ENCODE data around the gene TTC7B.

TTC7B gene

DNA sequence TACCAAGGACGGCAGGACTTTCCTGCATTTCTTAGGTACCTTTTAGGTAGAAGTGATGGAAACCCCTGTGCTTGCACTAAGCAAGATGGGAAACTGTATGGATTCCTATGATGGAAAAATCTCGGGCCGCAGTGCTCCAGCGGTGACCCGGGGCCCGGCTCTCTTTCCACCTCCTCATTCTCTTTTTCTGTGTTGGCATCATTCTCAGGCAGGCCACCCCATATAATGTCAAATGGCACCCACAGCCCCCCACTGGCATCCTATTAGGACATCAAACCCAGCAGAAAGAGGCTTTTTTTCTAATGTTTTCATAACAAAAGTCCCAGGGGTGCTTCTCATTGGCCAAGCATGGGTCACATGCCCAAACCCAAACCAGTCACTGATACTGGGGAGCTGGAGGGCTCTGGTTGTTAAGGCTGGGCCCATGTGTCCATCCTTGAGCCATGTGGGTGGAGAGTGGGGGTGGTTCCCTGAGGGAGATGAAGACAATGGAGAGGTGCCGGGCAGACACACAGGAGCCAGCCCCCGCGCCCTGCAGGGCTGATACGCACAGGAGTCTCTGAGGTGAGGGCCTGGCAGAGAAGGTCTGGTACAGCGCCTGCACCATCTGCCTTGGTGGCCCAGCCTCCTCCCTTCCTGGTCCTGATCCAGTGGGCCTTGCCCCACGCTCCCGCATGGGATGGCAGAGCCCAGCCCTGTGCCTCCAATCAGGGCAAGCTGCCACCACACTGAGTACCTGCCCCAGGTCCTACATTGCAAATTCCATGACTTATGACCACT, 277.3 kb downstream of the TTC7B start:
- H3K9me3 ChIP-seq (ENCODE audit: control insufficient read depth, low read depth, low read length) = no peaks in the 10 kb centered on the region
- H3K27ac ChIP-seq (ENCODE audit: low read length) = no peak overlapping the region
- H3K36me3 ChIP-seq (ENCODE audit: control insufficient read depth, low read depth, low read length) = no peaks in the 10 kb centered on the region
- no peak overlapping the region for H3K4me3 ChIP-seq (ENCODE audit: low read length)
- H3K4me1 ChIP-seq (ENCODE audit: control insufficient read depth, low read depth, low read length) = no peaks in the 10 kb centered on the region
- H3K9ac ChIP-seq (ENCODE audit: low read length) = no peak overlapping the region
- H3K27me3 ChIP-seq (ENCODE audit: control insufficient read depth, insufficient read depth, low read length) = no peaks in the 10 kb centered on the region

DNA sequence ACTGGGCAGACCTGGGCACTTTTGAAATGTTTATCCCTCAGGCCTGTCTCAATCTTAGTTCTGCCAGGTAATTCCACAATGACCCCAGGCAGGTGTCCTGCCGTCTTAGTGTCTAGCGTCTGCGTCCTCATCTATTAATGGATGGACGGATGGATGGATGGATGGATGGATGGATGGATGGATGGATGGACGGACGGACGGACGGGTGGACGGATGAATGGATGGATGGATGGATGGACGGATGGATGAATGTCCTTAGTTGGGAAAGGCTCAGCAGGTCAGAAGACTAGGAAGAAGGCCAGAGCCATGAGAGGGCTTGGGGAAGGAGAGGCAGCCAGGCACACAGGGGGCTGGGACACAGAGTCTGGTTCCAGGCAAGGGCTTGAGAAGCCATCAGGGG, 278.1 kb downstream of the TTC7B start:
- Histone ChIP-seq H3K36me3 (ENCODE audit: control insufficient read depth, low read depth, low read length) (no peaks in the 10 kb centered on the region), H3K4me1 (ENCODE audit: control insufficient read depth, low read depth, low read length) (no peaks in the 10 kb centered on the region), H3K9ac (ENCODE audit: low read length) (no peak overlapping the region), H3K27ac (ENCODE audit: low read length) (no peak overlapping the region), H3K27me3 (ENCODE audit: control insufficient read depth, insufficient read depth, low read length) (no peaks in the 10 kb centered on the region), H3K9me3 (ENCODE audit: control insufficient read depth, low read depth, low read length) (no peaks in the 10 kb centered on the region), H3K4me3 (ENCODE audit: low read length) (no peak overlapping the region)

DNA sequence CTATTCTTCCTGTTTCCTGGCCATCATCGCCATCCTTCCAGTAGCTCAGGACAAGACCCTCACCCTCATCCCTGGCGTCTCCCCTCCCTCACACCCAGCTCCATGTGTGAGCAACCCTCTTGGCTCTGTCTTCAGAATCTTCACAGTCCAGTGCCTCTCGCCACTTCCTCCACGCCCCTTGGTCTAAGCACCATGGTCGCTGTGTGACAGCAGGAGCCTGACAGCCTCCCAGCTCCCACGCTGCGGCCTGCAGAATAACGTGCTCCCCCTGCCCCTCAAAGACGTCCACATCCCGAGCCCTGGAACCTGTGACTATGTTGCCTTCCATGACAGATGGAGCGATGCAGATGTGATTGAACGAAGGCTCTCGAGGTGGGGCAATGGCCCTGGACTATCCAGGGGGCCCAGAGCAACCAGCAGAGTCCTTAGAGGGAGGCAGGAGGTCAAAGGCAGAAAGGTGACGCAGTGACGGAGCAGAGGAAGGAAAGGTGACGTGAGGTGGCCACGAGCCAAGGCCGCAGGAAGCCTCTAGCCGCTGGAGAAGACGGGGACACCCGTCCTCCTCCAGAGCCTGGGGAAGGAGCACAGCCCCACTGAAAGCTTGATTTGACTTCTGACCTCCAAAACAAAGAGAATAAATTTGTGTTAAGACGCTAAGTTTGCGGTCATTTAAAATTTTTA, 279.6 kb downstream of the TTC7B start:
- no peak overlapping the region for H3K4me3 ChIP-seq (ENCODE audit: low read length)
- no peak overlapping the region for H3K27ac ChIP-seq (ENCODE audit: low read length)
- H3K4me1 ChIP-seq (ENCODE audit: control insufficient read depth, low read depth, low read length) = no peaks in the 10 kb centered on the region
- no peaks in the 10 kb centered on the region for H3K27me3 ChIP-seq (ENCODE audit: control insufficient read depth, insufficient read depth, low read length)
- H3K9me3 ChIP-seq (ENCODE audit: control insufficient read depth, low read depth, low read length) = no peaks in the 10 kb centered on the region
- H3K9ac ChIP-seq (ENCODE audit: low read length) = no peak overlapping the region
- no peaks in the 10 kb centered on the region for H3K36me3 ChIP-seq (ENCODE audit: control insufficient read depth, low read depth, low read length)

DNA sequence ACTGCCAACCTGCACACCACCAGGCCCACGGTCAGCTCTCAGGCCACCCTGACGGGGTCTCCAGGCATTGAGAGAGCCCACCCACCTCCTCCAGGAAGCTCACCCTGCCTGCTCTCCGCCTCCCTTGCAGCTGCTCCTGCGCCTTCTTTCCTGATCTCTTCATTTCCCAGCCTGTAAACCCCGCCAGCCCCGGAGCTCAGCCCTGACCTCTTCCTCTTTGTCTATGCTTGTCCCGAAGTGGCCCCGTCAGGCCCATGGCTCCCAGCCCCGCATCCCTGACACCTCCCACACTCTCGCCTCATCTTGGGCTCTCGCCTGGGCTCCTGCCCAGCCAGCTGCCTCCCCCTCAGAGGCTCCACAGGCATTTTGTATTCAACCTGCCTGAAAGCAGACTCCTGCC, 280.1 kb downstream of the TTC7B start:
- Histone ChIP-seq H3K36me3 (ENCODE audit: control insufficient read depth, low read depth, low read length) (no peaks in the 10 kb centered on the region), H3K4me3 (ENCODE audit: low read length) (no peak overlapping the region), H3K27me3 (ENCODE audit: control insufficient read depth, insufficient read depth, low read length) (no peaks in the 10 kb centered on the region), H3K9me3 (ENCODE audit: control insufficient read depth, low read depth, low read length) (no peaks in the 10 kb centered on the region), H3K4me1 (ENCODE audit: control insufficient read depth, low read depth, low read length) (no peaks in the 10 kb centered on the region), H3K9ac (ENCODE audit: low read length) (no peak overlapping the region), H3K27ac (ENCODE audit: low read length) (no peak overlapping the region)

DNA sequence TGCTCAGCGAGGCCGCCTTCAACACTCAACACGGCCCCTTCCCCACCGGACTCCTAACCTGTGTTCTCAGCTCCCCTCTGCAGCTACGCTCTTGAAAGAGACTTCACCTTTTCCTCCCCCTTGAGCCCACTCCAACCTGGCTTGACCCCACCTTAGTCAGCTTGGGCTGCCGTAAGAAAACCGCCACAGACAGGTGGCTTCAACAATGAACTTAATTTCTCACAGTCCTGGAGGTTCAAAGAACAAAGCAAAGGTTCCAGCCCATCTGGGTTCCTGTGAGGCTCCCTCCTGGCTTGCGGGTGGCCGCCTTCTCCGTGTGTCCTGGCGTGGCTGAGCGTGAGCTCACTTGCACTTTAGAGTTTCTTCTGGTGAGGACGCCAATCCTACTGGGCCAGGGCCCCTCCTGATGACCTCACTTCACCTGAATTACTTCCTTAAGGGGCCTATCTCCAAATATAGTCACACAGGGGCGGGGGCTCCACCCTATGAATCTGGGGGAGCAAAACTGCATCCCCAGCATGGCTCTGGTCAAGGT, 280.6 kb downstream of the TTC7B start:
- H3K9ac ChIP-seq (ENCODE audit: low read length) = no peak overlapping the region
- no peak overlapping the region for H3K4me3 ChIP-seq (ENCODE audit: low read length)
- no peaks in the 10 kb centered on the region for H3K27me3 ChIP-seq (ENCODE audit: control insufficient read depth, insufficient read depth, low read length)
- no peaks in the 10 kb centered on the region for H3K36me3 ChIP-seq (ENCODE audit: control insufficient read depth, low read depth, low read length)
- no peak overlapping the region for H3K27ac ChIP-seq (ENCODE audit: low read length)
- H3K9me3 ChIP-seq (ENCODE audit: control insufficient read depth, low read depth, low read length) = no peaks in the 10 kb centered on the region
- H3K4me1 ChIP-seq (ENCODE audit: control insufficient read depth, low read depth, low read length) = no peaks in the 10 kb centered on the region

DNA sequence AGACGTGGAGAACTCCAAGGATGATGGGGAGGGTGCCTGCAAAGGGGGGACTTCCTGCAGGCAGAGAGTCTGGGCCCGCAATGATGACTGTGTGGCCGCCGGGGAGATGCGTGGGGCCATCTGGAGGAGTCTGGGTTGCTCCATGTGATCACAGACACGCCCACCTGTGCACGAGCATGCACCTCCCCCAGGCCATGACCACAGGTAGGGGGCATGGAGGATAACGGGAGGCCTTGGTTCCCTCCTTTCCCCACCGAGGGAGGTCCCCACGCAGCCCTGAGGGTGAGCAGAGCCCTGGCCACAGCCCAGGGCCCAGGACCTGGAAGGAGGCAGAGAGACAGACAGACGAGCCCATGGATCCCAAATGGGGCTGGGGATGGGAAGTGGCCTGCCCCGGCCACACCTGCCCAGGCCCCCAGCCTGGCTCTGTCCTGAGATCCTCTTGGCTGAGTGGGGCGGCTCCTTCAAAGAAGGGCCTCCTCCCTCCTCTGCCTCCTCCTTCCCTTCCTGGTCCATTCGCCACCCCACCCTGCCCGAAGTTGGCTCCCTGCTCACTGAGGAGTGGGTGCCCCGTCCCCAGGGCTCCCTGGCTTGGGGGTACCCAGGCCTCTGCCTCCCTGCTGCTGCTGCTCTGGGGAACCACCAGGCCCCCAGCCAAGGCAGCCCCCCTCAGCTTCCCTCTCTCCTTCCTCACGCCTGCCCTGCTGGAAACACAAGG, 281.2 kb downstream of the TTC7B start:
- Histone ChIP-seq H3K9me3 (ENCODE audit: control insufficient read depth, low read depth, low read length) (no peaks in the 10 kb centered on the region), H3K27me3 (ENCODE audit: control insufficient read depth, insufficient read depth, low read length) (no peaks in the 10 kb centered on the region), H3K9ac (ENCODE audit: low read length) (no peak overlapping the region), H3K4me3 (ENCODE audit: low read length) (no peak overlapping the region), H3K4me1 (ENCODE audit: control insufficient read depth, low read depth, low read length) (no peaks in the 10 kb centered on the region), H3K27ac (ENCODE audit: low read length) (no peak overlapping the region), H3K36me3 (ENCODE audit: control insufficient read depth, low read depth, low read length) (no peaks in the 10 kb centered on the region)

DNA sequence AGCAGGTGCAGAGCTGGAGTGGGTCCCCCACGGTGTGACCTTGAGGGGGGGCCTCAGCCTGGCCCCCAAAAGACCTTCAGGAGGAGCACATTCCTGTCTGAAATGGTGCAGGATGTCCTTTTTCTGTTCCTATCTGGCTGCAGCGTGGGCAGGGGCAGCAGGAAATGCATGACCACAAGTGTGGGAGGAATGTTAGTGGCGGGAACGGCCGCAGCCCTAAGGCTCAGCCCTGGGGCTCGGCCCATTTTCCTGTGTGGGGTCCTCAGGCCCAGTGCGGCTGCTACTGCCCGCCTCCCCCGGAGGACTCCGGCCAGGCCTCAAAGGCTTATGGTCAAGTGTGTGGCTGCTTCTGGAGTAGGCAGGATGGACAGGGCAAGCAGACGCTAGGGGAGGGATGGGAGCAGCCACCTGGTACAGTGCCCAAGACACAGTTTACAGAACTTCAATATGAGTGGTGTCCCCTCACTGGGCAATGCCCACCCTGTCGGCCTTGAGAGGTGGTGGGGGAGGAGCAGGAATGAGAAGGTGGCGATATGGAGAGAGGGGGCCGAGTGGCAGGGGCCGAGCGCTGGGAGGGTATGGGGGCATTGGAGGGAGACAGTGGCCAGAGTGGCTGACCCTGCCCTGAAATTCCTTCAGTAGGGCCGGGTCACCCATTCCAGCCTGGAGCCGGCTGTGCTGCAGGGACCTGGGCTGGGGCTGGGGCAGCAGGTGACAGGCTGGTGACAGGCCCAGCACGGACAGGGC, 282.0 kb downstream of the TTC7B start:
- Histone ChIP-seq H3K9ac (ENCODE audit: low read length) (no peak overlapping the region), H3K27me3 (ENCODE audit: control insufficient read depth, insufficient read depth, low read length) (no peaks in the 10 kb centered on the region), H3K4me1 (ENCODE audit: control insufficient read depth, low read depth, low read length) (no peaks in the 10 kb centered on the region)

DNA sequence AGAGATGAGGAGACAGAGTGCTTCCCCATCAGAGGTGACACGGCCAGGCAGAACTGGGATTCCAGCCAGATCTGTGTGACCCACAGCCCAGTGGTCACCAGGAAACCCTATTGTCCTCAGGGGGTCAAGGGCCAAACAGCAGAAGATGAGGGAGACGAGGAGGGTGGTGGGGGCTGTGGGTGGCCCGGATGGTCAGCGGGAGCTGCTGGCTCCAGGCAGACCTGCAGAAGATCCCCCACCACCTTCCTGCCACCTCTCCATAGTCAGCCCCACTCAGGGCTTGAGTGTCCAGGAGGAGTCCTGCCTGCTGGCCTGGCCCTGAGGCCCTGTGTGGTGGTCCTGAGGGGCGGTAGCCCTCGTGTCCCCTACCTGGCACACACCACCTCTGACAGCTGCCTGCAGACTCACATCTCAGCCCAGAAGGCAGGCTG, 282.6 kb downstream of the TTC7B start:
- no peak overlapping the region for H3K9ac ChIP-seq (ENCODE audit: low read length)
- H3K4me1 ChIP-seq (ENCODE audit: control insufficient read depth, low read depth, low read length) = no peaks in the 10 kb centered on the region
- no peak overlapping the region for H3K27ac ChIP-seq (ENCODE audit: low read length)
- H3K36me3 ChIP-seq (ENCODE audit: control insufficient read depth, low read depth, low read length) = no peaks in the 10 kb centered on the region
- no peaks in the 10 kb centered on the region for H3K27me3 ChIP-seq (ENCODE audit: control insufficient read depth, insufficient read depth, low read length)
- H3K9me3 ChIP-seq (ENCODE audit: control insufficient read depth, low read depth, low read length) = no peaks in the 10 kb centered on the region
- no peak overlapping the region for H3K4me3 ChIP-seq (ENCODE audit: low read length)

More for the DNA sequence above, 282.0 kb downstream of the TTC7B start:
- no peaks in the 10 kb centered on the region for H3K36me3 ChIP-seq (ENCODE audit: control insufficient read depth, low read depth, low read length)
- H3K27ac ChIP-seq (ENCODE audit: low read length) = no peak overlapping the region
- no peak overlapping the region for H3K4me3 ChIP-seq (ENCODE audit: low read length)
- H3K9me3 ChIP-seq (ENCODE audit: control insufficient read depth, low read depth, low read length) = no peaks in the 10 kb centered on the region

DNA sequence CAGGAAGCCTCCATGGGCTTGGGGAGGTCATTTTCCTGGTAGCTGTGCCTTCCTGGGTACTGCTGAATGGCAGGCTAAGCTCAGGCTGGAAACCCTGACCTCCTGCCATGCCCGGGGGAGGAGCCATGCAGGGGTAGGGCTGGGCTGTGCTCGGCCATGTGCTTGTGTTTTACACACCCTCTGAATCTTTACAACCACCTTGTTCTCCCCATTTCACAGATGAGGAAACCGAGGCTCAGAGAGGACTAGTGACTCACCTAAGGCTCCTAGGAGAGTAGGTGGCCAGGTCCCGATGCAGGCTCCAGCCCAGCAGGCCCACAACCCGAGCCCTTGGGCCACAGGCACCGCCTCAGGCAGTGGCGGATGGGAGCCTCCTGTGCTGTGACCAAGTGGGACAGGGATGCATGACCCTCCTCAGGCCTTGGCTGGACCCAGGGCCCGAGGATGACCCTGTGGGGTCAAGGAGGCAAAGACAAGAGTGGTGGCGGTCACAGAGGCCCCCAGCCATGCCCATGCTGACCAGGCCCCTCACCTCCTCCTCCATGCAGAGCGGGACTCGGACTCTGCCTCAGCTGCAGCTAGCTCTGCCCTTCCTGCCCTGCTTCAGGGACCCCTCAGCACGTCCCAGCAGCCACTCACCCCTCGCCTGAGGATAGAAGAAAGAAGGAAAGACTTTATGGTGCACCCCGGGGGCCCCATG, 283.3 kb downstream of the TTC7B start:
- H3K9me3 ChIP-seq (ENCODE audit: control insufficient read depth, low read depth, low read length) = no peaks in the 10 kb centered on the region
- no peaks in the 10 kb centered on the region for H3K4me1 ChIP-seq (ENCODE audit: control insufficient read depth, low read depth, low read length)
- H3K27ac ChIP-seq (ENCODE audit: low read length) = no peak overlapping the region
- no peak overlapping the region for H3K9ac ChIP-seq (ENCODE audit: low read length)
- H3K36me3 ChIP-seq (ENCODE audit: control insufficient read depth, low read depth, low read length) = no peaks in the 10 kb centered on the region
- no peaks in the 10 kb centered on the region for H3K27me3 ChIP-seq (ENCODE audit: control insufficient read depth, insufficient read depth, low read length)
- H3K4me3 ChIP-seq (ENCODE audit: low read length) = no peak overlapping the region

DNA sequence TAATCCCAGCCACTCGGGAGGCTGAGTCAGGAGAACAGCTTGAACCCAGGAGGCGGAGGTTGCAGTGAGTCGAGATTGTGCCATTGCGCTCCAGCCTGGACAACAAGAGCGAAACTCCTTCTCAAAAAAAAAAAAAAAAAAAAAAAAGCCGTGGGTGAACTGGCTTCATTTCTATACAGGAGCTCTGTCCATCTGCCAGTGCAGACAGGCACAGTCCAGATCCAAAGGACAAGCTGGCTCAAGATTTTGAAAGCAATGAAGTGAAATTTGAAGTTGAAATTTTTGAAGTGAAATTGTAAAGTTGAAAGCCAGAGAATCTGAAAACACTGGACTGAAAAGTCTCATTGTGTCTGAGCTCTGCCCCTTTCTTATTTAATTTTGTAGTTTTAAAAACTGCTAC, 284.7 kb downstream of the TTC7B start:
- Histone ChIP-seq H3K36me3 (ENCODE audit: control insufficient read depth, low read depth, low read length) (no peaks in the 10 kb centered on the region), H3K27me3 (ENCODE audit: control insufficient read depth, insufficient read depth, low read length) (no peaks in the 10 kb centered on the region), H3K9ac (ENCODE audit: low read length) (no peak overlapping the region), H3K4me1 (ENCODE audit: control insufficient read depth, low read depth, low read length) (no peaks in the 10 kb centered on the region), H3K27ac (ENCODE audit: low read length) (no peak overlapping the region), H3K4me3 (ENCODE audit: low read length) (no peak overlapping the region), H3K9me3 (ENCODE audit: control insufficient read depth, low read depth, low read length) (no peaks in the 10 kb centered on the region)
